ENCODE measurements around the gene FGGY.

- no peak for TF ChIP-seq ZBTB43 (CRISPR knock-in tag; IDR thresholded peaks at IDR 0.05)
- TF ChIP-seq E2F5 (CRISPR knock-in tag; IDR thresholded peaks at IDR 0.05): no peak
- TF ChIP-seq NFYB (CRISPR knock-in tag; conservative IDR thresholded peaks at IDR 0.05; ENCODE audit: low read depth): no peak
- no peak for TF ChIP-seq CTCF (IDR thresholded peaks at IDR 0.05)
- TF ChIP-seq TCF7 (CRISPR knock-in tag; IDR thresholded peaks at IDR 0.05; ENCODE audit: low read depth): no peak
- no peak for TF ChIP-seq ETV6 (CRISPR knock-in tag; IDR thresholded peaks at IDR 0.05)
- TF ChIP-seq ZSCAN18 (CRISPR knock-in tag; IDR thresholded peaks at IDR 0.05): no peak
- no peak for TF ChIP-seq CREB1 (CRISPR knock-in tag; IDR thresholded peaks at IDR 0.05)
- no peak for TF ChIP-seq CBFB (CRISPR knock-in tag; IDR thresholded peaks at IDR 0.05; ENCODE audit: low read depth)
- TF ChIP-seq GABPB1 (CRISPR knock-in tag; IDR thresholded peaks at IDR 0.05): no peak
- TF ChIP-seq ZNF281 (CRISPR knock-in tag; IDR thresholded peaks at IDR 0.05): no peak
- no peak for TF ChIP-seq ZNF425 (CRISPR knock-in tag; conservative IDR thresholded peaks at IDR 0.05)
- TF ChIP-seq PRDM15 (CRISPR knock-in tag; IDR thresholded peaks at IDR 0.05): no peak
Observed at GRCh38 chr1:59492500-59492899, 195.6 kb downstream of the FGGY start.

Measured in WTC11 (cell line).